ENCODE results near the gene ITIH4. TPM values are rescaled to one million over a fixed set of nuclear protein-coding genes. Genes with fewer than 3 reads are reported as not detected.

ITIH4 gene
- total and polyA plus RNA-seq, 2 of the 13 experiments (the other 11 are each of a cell fraction or from before 2014, with no cell fraction given): 2.7 to 5.3 TPM

DNA sequence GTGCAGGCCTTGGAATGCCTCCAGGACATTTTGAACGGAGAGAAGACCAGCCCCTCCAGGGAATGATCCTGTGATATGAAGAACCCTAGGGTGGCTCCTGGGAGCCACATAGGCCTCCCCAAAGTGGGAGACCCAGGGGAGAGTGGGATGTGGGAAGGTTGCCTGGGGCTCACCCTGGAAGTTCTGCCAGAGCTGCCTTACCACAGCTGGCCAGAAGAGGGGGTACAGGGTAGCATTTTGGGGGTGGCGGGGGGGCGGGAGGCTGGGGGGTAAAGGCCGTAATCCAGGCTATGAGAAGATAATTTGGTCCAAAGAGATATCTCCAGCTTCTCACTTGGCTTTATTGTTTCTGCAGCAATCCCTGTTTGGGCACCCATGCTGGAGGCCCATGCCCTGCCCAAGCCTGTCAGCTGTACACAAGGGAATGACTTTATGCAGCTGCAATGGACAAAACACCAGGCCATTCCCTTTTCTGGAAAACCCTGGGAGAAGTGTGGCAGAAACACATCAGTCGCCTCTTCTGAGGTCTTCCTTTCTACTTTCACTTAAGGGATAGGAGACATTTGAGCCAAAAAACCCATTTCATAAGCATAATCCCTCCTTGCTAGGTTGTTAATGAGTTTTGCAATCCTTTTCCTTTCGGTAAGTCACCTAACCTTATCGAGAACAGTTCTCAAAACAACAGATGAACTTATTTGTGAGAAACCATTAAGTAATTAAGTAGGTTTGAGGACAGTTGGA is 15.4 kb upstream of the ITIH4 start (continued):
- TF ChIP-seq, protein P1, sequence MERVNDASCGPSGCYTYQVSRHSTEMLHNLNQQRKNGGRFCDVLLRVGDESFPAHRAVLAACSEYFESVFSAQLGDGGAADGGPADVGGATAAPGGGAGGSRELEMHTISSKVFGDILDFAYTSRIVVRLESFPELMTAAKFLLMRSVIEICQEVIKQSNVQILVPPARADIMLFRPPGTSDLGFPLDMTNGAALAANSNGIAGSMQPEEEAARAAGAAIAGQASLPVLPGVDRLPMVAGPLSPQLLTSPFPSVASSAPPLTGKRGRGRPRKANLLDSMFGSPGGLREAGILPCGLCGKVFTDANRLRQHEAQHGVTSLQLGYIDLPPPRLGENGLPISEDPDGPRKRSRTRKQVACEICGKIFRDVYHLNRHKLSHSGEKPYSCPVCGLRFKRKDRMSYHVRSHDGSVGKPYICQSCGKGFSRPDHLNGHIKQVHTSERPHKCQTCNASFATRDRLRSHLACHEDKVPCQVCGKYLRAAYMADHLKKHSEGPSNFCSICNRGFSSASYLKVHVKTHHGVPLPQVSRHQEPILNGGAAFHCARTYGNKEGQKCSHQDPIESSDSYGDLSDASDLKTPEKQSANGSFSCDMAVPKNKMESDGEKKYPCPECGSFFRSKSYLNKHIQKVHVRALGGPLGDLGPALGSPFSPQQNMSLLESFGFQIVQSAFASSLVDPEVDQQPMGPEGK (CRISPR knock-in tag; IDR thresholded peaks at IDR 0.05): peak; percentile 50
- TF ChIP-seq, protein P2, sequence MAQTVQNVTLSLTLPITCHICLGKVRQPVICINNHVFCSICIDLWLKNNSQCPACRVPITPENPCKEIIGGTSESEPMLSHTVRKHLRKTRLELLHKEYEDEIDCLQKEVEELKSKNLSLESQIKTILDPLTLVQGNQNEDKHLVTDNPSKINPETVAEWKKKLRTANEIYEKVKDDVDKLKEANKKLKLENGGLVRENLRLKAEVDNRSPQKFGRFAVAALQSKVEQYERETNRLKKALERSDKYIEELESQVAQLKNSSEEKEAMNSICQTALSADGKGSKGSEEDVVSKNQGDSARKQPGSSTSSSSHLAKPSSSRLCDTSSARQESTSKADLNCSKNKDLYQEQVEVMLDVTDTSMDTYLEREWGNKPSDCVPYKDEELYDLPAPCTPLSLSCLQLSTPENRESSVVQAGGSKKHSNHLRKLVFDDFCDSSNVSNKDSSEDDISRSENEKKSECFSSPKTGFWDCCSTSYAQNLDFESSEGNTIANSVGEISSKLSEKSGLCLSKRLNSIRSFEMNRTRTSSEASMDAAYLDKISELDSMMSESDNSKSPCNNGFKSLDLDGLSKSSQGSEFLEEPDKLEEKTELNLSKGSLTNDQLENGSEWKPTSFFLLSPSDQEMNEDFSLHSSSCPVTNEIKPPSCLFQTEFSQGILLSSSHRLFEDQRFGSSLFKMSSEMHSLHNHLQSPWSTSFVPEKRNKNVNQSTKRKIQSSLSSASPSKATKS (CRISPR knock-in tag; IDR thresholded peaks at IDR 0.05): no peak
- TF ChIP-seq SALL2 (CRISPR knock-in tag; IDR thresholded peaks at IDR 0.05): no peak

DNA sequence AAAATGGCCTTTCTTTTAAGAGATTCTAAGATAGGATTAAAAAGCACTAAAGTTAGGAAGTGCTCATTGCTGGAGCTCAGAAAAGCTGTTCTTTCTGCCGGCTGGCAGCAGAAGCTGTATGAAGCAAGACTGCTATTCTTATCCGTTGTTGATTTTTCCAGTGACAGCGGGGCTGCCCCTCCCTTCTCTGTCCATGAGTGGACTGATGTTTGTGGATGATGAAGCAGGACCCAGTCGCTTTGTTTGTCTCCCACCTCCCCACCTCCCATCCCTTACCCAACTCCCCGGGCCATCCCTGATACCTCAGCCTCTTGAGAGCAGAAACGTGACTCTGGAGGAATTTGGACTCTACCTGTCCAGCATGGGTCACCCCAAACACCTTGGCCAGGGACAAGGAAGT is 14.7 kb upstream of the ITIH4 start:
- no peaks in the 10 kb centered on the region for H4K20me1 ChIP-seq (ENCODE audit: insufficient read depth, low read length)
- H3K36me3 ChIP-seq (replicated peaks in 1 of 2; ENCODE audit: control insufficient read depth in 1 of 2, insufficient read depth in 2 of 2, low read length in 2 of 2): peaks cover 1 to 4% of the 10 kb centered on the region in 2 experiments; a peak in 2 of 5 replicates
- ChIA-PET POLR2A (interaction anchor here (0.8 to 1.3 kb wide), 4 partner anchors 10 to 52 kb away, joined by 3 to 4 read pairs (median 4); partner anchors contain the start of genes MUSTN1 and STIMATE), CTCF (ENCODE audit: low intra/inter-chr PET ratio, low total read pairs) (interaction anchor here (1.2 kb wide), 1 partner anchor 211 kb away, joined by 4 read pairs; no protein-coding TSS in a partner anchor)
- H3K4me3 ChIP-seq (replicated peaks in 1 of 3; ENCODE audit: insufficient read depth in 1 of 3, low read depth in 2 of 3, low read length in 3 of 3): no peak overlapping the region
- no peak overlapping the region; the same call in 1 of the 2 replicates for H3K4me2 ChIP-seq (ENCODE audit: low read depth, low read length)
- BruUV-seq (replicated peaks): no TSS peak
- in situ Hi-C loops (cut with HindIII; ENCODE audit: extremely low pct_ligation_motif_present, low pct_unique_long_range_greater_than_20kb): no loop called here
- no peaks in the 10 kb centered on the region for H3K9me3 ChIP-seq (ENCODE audit: low read length)
- intact Hi-C loops (cut with micrococcal nuclease; ENCODE audit: unreplicated experiment): loop anchor here (2.0 kb wide), 1 partner anchor 16 kb away; no protein-coding TSS in a partner anchor
- ATAC-seq: peak; percentile 85
- peak; percentile 91 for FAIRE-seq
- peaks cover 26% of the 10 kb centered on the region for H3K4me1 ChIP-seq (ENCODE audit: insufficient read depth, low read length)
- DNase-seq (ENCODE audit: low spot score): peak; percentile 83
- WGBS (ENCODE audit: low lambda C conversion rate): 2% methylated on average over 6 of the region's 6 CpGs
- H3K9ac ChIP-seq (ENCODE audit: insufficient read depth, low read depth, low read length): no peak overlapping the region
- no peak overlapping the region for H3K27ac ChIP-seq (ENCODE audit: extremely low read length, insufficient read depth, low read length)
- H2AFZ ChIP-seq (ENCODE audit: low read length): no peak overlapping the region
- no peaks in the 10 kb centered on the region for H3K79me2 ChIP-seq (ENCODE audit: insufficient read depth, low read length)
- no peaks in the 10 kb centered on the region for H3K27me3 ChIP-seq (ENCODE audit: control insufficient read depth in 1 of 2, insufficient read depth in 2 of 2, low read length in 2 of 2)
- no peak for TF ChIP-seq SYNCRIP (IDR thresholded peaks at IDR 0.05; ENCODE audit: insufficient read depth, low read depth, low read length)
- no peak for TF ChIP-seq BCLAF1 (IDR thresholded peaks at IDR 0.05)
- no peak for TF ChIP-seq MIXL1 (CRISPR knock-in tag; IDR thresholded peaks at IDR 0.05)
- TF ChIP-seq GMEB2 (CRISPR knock-in tag; IDR thresholded peaks at IDR 0.05; ENCODE audit: low read depth): no peak
- TF ChIP-seq JDP2 (CRISPR knock-in tag; IDR thresholded peaks at IDR 0.05; ENCODE audit: borderline replicate concordance): no peak
- TF ChIP-seq ETV6 (CRISPR knock-in tag; conservative IDR thresholded peaks at IDR 0.05): no peak
- TF ChIP-seq FOXP1 (IDR thresholded peaks at IDR 0.05): no peak
- TF ChIP-seq FOXP1 (CRISPR knock-in tag; IDR thresholded peaks at IDR 0.05): peak; percentile 48
- no peak for TF ChIP-seq TCF7L2 (IDR thresholded peaks at IDR 0.05; ENCODE audit: low read depth, low read length)
- no peak for TF ChIP-seq TBL1XR1 (IDR thresholded peaks at IDR 0.05; ENCODE audit: borderline replicate concordance, low read length, partially characterized antibody)
- TF ChIP-seq TRIM24 (CRISPR knock-in tag; IDR thresholded peaks at IDR 0.05): no peak

Measured in HepG2 (cell line).